HG03108 (cell line): ENCODE data around the gene POLG.

ENCODE experiments used
- ATAC-seq: cut with Tn5 transposase; IDR thresholded peaks from one replicate; pipeline ENCODE4 v1.9.1; 2021; ENCODE audit warnings: moderate library complexity; ENCODE audit not compliant: unreplicated experiment

Gene POLG

DNA sequence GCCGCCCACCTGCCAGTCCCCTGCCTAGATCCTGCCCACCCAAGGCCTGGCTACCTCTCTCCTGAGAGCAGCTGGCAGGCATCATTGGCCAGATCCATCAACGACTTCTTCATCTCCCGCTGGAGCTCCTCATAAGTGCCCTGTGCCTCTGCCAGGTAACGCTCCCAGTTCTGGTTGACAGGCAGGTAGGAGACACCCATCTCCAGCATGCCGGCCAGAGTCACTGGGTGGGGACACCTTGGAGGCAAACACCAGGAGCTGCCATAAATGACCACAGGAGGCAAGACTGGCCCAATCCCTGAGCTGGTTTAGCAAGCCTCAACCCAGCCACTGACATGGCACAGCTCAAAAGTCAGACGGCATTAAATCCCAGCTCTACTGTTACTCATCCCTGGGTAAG lies 7.5 kb downstream of the POLG start:
- ATAC-seq, result no peak

GRCh38 chr15:89326316-89326715 lies 8.3 kb downstream of the POLG start:
- ATAC-seq, result no peak

DNA sequence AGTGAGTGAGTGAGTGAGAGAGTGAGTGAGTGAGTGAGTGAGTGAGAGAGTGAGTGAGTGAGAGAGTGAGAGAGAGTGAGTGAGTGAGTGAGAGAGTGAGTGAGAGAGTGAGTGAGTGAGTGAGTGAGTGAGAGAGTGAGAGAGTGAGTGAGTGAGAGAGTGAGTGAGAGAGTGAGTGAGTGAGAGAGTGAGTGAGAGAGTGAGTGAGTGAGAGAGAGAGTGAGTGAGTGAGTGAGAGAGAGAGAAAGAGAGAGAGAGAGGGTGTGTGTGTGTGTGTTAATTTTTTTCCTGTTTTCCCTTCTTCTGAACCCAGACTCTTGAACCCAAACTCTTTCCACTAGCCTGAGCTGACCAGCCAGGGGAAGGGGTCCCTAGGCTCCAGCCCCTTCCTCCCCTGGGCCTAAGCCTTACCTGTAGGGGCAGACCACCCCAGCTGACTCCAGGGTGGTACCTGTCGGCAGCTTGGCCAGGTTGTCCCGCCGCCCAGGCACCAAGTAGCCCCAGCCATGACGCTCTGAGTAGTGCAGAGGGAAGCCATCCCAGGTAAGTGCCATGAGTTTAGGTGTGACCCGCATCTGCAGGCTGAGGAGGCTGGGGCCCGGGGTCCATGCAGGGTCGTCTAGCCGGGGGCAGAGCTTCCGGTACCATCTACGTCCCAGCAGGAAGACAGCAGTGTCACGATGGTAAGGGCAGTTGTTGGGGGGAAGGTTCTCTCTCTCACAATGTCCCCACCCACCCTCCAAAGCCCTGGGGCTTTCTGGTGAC lies 9.4 kb downstream of the POLG start:
- no peak for ATAC-seq

DNA sequence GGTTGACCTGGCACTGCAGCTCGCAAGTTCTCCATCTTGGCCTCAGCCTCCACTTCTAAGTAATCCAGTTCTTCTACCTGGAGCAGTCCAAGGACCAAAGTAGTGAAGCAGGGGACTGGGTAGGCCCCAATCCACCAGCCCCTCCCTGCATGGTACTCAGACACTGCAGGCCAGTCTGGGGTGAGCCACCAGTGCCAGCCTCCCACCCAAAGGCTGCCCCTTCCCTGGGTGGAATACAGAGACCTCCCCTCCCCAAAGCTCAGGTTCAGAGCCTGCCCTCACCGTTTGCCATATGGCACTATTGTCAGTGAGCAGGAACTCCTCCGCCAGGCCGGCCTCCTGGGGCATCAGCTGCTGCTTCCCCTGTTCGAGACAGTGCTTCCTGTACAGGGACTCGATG lies 10.8 kb downstream of the POLG start:
- ATAC-seq, result no peak

DNA sequence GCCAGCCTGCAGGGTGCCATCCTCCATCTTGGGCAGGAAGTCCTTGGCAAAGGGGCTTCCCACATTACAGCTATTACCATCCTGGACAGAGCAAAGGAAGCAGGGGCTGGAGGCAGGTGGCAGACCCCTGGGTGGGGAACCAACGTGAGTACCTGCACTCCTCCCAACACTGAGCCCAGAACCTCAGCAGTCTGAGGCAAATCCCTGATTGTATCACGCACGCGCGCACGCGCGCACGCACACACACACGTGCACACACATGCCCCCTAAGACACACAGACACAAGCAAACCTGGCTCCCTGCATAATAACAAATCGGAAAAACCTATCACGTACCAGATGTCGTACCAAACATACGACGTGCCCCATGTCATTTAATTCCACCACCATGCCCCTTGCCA lies 11.8 kb downstream of the POLG start:
- ATAC-seq, result no peak

DNA sequence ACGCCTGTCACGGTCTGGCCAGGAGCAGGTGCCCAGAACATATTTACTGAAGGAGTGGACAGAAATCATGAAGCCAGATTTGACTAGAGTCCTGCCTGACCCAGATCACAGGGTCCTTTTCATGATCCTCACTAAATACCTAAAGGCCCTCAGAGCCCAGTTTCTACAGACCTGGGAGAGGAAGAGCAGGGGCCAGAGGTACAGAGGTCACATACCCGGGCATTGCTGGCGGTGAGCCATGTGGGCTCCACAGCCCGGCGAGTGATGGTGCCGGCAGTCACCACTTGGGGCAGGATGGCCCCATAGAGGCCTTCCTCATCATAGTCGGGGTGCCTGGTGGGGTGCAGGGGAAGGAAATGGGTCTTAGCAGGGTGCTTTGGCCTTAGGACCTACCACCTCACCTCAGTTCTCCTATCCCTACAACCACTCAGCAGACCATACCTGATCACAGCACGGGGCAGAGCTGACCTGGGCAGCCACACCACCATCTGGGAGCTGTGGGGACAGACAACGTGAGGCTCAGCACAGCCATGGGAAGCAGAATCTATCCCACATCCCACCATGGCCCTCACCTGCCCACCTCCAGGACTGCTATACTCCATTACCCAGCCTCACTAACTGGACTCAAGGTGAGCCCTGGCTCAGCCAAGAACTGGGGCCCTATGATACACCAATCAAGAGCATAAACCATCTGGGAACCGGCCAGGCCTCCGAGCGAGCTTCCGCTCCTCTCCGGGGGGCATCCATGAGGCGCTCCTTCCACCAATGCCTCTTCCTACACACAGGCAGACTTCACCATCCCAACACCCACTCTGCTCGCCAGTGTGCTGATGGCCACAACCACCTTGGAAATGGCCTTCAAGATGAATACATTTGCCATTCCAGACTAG lies 12.9 kb downstream of the POLG start:
- no peak for ATAC-seq

DNA sequence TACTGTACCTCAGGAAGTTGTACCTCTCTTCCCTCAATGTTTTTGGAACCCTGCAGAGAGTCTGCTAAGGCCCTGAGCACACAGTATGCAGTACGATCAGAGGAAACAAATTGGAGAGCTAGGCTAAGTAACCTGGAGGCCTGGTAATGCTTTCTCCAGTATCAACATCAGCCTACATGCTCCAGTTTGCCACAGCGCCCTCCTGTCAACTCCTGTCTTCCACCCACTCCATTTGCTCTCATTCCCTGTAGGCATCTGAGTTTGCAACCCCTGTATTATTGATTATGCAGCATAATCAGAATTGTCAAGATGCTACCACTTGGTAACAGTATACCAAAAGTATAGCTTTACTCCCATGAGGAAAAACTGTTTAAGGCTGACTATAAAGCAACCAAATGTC lies 14.4 kb downstream of the POLG start:
- ATAC-seq, result no peak

DNA sequence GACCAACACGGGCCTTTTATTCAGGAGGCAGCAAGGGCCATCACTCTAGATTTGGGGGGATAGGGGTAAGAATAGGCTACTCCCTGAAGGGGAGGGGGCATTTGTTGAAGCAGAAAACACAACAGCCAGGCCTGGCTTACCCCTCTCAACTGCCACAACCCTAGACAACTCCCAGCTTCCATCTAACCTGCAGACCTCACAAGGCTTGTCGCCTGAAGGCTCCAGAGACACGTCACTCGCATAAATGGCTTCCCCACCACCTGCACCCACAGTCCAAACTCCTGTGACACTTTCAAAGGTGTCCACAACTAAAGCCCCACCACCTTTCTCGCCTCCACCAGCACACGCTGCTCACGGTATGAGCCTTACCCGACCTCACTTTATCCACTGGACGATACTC lies 14.9 kb downstream of the POLG start:
- no peak for ATAC-seq

GRCh38 chr15:89317186-89317720 lies 17.4 kb downstream of the POLG start:
- ATAC-seq, result no peak

GRCh38 chr15:89316504-89316903 lies 18.1 kb downstream of the POLG start:
- no peak for ATAC-seq

DNA sequence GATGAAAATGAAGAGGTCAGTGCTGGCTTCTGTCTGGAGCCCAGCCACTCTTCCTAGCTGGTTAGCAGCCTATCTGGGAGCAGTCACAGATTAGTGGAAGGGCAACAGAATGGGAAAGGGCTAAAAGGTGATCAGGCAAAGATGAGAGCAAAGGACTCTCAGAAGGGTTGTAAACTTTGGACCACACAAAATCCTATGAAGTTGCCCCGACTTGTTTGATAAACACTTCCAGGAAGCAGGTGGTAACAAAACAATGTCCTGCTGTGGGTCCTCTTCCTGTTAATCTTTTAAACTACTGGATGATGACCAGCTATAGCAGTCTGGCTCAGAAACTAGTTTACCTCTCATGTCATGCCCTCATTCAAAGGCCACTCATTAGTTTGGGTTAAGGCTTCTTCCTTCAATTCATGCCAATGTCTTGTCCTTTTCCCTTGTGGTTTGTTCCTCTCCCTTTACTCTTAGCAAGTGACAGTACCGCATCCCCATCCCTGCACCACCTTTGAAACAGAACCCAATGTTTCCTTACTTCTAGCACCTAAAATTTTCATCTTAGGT lies 19.2 kb downstream of the POLG start:
- no peak for ATAC-seq

GRCh38 chr15:89309993-89310392 lies 24.6 kb downstream of the POLG start:
- ATAC-seq, result no peak

DNA sequence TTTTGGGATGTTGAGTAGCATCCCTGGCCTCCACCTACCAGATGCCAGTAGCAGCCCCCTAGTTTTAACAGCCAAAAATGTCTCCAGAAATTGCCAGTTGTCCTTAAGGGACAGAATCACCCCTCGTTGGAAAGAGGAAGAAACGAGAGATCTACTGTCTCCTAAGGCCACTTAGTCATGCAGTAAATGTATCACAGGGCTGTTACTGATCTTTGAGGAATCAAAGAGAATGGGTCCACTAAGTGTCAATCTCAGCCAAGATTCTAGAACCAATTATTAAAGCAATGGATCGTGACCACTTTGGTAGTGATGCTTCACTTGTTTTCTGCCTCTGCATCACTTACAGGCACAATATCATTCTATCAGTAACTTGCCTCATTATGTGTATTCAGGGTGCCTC lies 26.4 kb downstream of the POLG start:
- ATAC-seq, result no peak

DNA sequence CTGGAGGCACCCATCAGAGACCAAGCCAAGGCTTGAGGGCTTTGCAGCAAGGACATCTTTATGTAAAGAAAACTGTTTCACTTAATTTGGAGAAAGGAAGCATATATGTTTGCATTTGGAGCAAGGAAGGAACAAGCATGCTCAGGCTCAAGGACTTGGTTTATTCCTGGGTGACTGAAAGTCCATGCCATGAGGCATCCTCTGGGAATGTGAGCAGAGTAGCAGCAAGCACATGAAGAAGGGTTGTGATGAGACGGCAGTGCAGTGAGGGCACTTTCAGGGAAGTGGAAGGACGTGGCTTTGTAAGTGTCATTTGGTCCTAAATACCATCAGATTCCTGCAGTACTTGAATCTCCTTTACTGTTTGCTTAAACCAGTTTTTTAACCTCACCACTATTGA lies 26.8 kb downstream of the POLG start:
- no peak for ATAC-seq

DNA sequence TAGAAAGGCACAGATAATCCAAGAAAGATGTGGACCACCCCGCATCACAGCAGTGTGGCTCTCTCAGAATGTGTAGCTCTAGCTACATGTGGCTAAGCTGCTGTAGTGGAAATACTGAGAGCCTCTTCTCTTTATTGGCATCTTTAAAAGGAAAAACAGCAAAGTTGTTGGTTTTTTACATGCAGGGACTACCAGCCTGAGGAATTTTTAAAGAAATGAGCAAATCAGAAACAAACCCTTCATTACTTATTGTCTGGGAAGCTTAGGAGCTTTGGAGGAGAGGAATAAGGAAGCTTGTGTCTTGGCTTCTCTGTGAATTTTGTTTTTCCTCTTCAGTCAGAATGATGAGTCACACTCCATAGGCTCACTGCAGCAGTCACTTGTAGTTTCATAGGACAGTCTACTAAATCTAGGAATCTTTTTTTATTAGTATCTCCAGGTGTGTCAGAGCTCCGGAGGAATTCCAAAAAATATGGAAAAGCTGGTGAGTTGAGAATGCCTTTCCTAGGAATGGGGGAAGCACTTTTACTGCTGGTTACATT lies 27.5 kb downstream of the POLG start:
- no peak for ATAC-seq

GRCh38 chr15:89305395-89305794 lies 29.2 kb downstream of the POLG start:
- no peak for ATAC-seq

DNA sequence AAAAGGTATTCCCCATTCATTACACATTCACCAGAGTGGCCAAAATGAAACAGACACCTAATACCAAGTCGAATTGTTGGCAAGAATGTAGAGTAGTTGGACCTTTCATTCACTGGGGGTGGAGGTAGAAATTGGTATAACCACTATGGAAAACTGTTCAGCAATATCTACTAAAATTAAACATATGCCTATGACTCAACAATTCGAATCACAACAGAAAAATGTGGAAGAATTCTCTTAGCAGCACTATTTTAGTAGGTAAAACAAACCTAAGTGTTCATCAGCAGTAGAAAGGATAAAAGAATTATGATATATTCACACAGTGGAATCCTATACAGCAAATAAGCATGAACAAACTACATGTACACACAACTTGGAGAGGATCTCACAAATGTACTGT lies 30.6 kb downstream of the POLG start:
- no peak for ATAC-seq

DNA sequence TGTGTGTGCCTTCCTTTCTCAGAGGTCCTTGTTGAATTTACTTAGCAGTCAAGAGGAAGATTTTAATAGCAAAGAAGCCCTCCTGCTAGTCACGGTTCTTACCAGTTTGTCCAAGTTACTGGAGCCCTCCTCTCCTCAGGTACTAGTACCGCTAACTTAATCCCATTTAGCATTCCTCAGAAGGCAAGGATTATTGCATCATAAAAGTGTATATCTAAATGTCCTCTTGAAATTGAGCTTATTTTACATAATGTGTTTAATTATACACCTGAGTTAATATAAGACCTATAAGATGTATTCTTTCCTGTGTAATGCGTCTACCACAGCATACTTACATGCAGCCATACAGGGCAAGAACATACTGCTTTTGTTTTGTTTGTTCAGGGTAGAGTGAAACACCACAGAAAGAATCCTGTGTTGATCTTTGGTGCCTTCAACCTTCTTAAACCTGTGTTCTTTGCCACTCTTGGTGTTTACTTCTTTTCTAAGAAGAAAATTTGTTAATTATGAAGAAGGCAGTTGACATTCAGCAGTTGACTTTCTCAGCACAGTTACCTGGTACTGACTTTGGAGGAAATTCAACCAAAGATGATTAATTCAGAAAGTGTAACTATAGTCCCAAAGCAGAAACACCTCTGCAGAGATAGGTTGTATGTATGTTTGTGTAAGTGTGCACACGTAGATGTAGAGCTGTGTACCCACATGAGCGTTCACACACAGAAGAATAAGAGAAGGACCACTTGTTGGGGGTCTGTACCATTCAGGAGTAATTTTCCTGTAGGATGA lies 33.1 kb downstream of the POLG start:
- no peak for ATAC-seq

DNA sequence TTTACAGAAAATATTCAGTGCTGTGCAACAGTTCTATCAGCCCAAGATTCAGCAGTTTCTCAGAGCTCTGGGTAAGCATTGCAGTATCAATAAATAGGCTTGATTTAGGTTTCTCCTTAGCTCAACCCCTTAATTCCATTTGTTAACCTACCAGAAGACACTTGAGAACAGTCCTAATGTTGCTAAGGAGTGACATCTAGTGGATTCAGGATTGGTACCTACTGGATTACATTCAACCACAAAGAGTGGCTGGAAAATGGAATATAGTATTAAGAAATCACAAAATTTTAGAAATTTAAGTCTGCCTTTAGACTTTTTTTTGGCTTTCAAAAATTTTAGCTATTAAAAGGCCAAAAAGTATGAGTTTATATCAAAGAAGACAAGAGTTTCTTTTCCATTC lies 34.7 kb downstream of the POLG start:
- ATAC-seq, result no peak

DNA sequence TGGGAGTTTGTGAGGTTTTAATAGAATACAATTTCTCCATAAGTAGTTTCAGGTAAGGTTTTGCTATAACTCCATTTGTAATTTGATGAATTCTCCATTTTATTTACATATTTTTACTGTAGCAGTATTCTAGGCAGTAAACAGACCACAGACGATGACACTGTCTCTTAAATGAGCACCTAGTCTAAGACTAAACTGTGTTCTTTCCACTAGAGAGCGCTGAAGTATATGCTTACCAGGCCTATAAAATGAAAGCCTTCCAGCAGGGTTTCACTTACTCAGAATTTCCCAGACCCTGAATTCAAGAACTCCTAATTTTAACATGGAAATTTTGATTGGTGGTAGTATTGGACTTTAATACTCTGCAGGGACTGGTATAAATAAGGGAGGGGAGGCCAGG lies 41.6 kb downstream of the POLG start:
- ATAC-seq, result no peak
